Measurements from ENCODE around the gene RPS6KA3.

GRCh38 chrX:20143561-20143960 is 123.1 kb downstream of the RPS6KA3 start:
- no peak for TF ChIP-seq FOXK2 (IDR thresholded peaks at IDR 0.05)
- TF ChIP-seq BHLHE40 (IDR thresholded peaks at IDR 0.05; ENCODE audit: borderline replicate concordance): no peak
- no peak for TF ChIP-seq SP1 (IDR thresholded peaks at IDR 0.05)
- no peak for TF ChIP-seq HDGF (IDR thresholded peaks at IDR 0.05; ENCODE audit: borderline replicate concordance)
- no peak for TF ChIP-seq ARNT (IDR thresholded peaks at IDR 0.05)
- TF ChIP-seq FOXM1 (IDR thresholded peaks at IDR 0.05; ENCODE audit: borderline replicate concordance): no peak
- no peak for TF ChIP-seq PKNOX1 (IDR thresholded peaks at IDR 0.05)

Measured in HEK293T (cell line).